A549 (cell line): ENCODE data around the gene PRDX2.
A peak's percentile ranks its signal among the peaks of the same experiment; 100 is the strongest.

Experiments used
- CEBPB ChIP-seq, 2 experiments: fragments of >200 bp in 1 of 2; sonication (Bioruptor Twin) in 1 of 2; formaldehyde crosslinking in 1 of 2; IDR thresholded peaks; 2 replicates each; pipeline ENCODE4 v1.6.1; 2012 to 2016
- CHD4 ChIP-seq: fragments of 200-600 bp; sonication (generic); IDR thresholded peaks from 2 replicates; pipeline ENCODE4 v1.6.1; 2016; ENCODE audit warnings: antibody characterized with exemption, mild to moderate bottlenecking, borderline replicate concordance
- CTCF ChIP-seq: fragments of >200 bp; sonication (Bioruptor Twin); formaldehyde crosslinking; IDR thresholded peaks from 3 replicates; pipeline ENCODE4 v1.5.1; 2016
- EP300 ChIP-seq, 2 experiments: fragments of >200 bp; sonication (Bioruptor Twin); formaldehyde crosslinking; IDR thresholded peaks; 2 replicates in 1 of 2; 3 replicates in 1 of 2; pipeline ENCODE4 v1.6.1; 2016 to 2017
- POLR2A ChIP-seq: IDR thresholded peaks from 2 replicates; pipeline ENCODE4 v1.6.1; 2012; ENCODE audit warnings: mild to moderate bottlenecking, low read length
- REST ChIP-seq: fragments of 200-600 bp; sonication (generic); IDR thresholded peaks from 2 replicates; pipeline ENCODE4 v1.6.1; 2016; ENCODE audit warnings: antibody characterized with exemption, mild to moderate bottlenecking, moderate library complexity
- RNF2 ChIP-seq: fragments of 200-600 bp; sonication (generic); IDR thresholded peaks from 2 replicates; pipeline ENCODE4 v1.6.1; 2016; ENCODE audit warnings: low read depth, mild to moderate bottlenecking, antibody characterized with exemption, moderate library complexity, borderline replicate concordance
- SMC3 ChIP-seq: fragments of >200 bp; sonication (Bioruptor Twin); formaldehyde crosslinking; IDR thresholded peaks from 3 replicates; pipeline ENCODE4 v1.6.1; 2018; ENCODE audit warnings: inconsistent platforms

- TF ChIP-seq CTCF (peak; percentile 69), POLR2A (no peak), CHD4 (no peak), RNF2 (no peak), SMC3 (peak; percentile 19; the same call in 1 of the 3 replicates), EP300 (IDR thresholded peaks at IDR 0.05) (no peak), REST (no peak), CEBPB (IDR thresholded peaks at IDR 0.05) (no peak)
Measured at GRCh38 chr19:12838182-12838885, 36.7 kb upstream of the PRDX2 start, which contains the start of gene MAST1.
